Stomach (tissue), 9 donors: Measurements from ENCODE around the gene GATM. TPM values are rescaled to one million over a fixed set of nuclear protein-coding genes. Genes with fewer than 3 reads are reported as not detected.

Experiments
- DNase-seq, 2 donors: peaks; one replicate each; pipeline versions ENCODE4 v3.0.0 to v3.0.0-alpha.2; 2013 to 2019
- H3K27ac ChIP-seq, 5 donors: fragments of 200-600 bp in 4 of 5; sonication (generic) in 4 of 5; one replicate each; pipeline ENCODE4 v1.5.1; 2013 to 2019; ENCODE audit warnings: mild to moderate bottlenecking in 1 of 5, moderate library complexity in 1 of 5
- H3K27me3 ChIP-seq, 3 donors: fragments of 200-600 bp; sonication (generic); one replicate each; pipeline ENCODE4 v1.5.1; 2017 to 2019; ENCODE audit warnings: mixed run types in 1 of 3
- H3K36me3 ChIP-seq, 4 donors: fragments of 200-600 bp; sonication (generic); 1 replicate in 3 of 4; 2 replicates in 1 of 4; pipeline ENCODE4 v1.5.1; 2016 to 2019
- H3K4me1 ChIP-seq, 4 donors: fragments of 200-600 bp; sonication (generic); one replicate each; pipeline ENCODE4 v1.5.1; 2016 to 2019
- H3K4me3 ChIP-seq, 4 donors: fragments of 200-600 bp; sonication (generic) in 3 of 4; one replicate each; pipeline ENCODE4 v1.5.1; 2016 to 2019; ENCODE audit warnings: mild to moderate bottlenecking in 1 of 4
- H3K9me3 ChIP-seq, 4 donors: fragments of 200-600 bp; sonication (generic); one replicate each; pipeline ENCODE4 v1.5.1; 2016 to 2019
- CTCF ChIP-seq, 7 experiments: fragments of 450-650 bp in 4 of 7; fragments of 200-600 bp in 3 of 7; sonication (generic) in 3 of 7; IDR thresholded peaks; one replicate each; pipeline ENCODE4 v1.5.1; 2016 to 2019; ENCODE audit warnings: antibody characterized with exemption in 7 of 7, control low read depth in 2 of 7, mild to moderate bottlenecking in 1 of 7
- EP300 ChIP-seq: sonication (generic); formaldehyde crosslinking; IDR thresholded peaks from one replicate; pipeline ENCODE4 v1.6.1; 2017; ENCODE audit warnings: antibody characterized with exemption
- POLR2A ChIP-seq, 4 donors: fragments of 450-650 bp; IDR thresholded peaks; one replicate each; pipeline ENCODE4 v1.6.1; 2016; ENCODE audit warnings: antibody characterized with exemption in 4 of 4, control low read depth in 2 of 4, mild to moderate bottlenecking in 1 of 4, moderate library complexity in 1 of 4
- POLR2AphosphoS5 ChIP-seq, 3 donors: sonication (generic); formaldehyde crosslinking; IDR thresholded peaks; one replicate each; pipeline ENCODE4 v1.6.1; 2016; ENCODE audit warnings: antibody characterized with exemption in 3 of 3
- WGBS, 5 donors: extraction: QIAGEN DNeasy Blood & Tissue Kit in 3 of 5; methylation state at CpG; one replicate each; pipeline versions ENCODE4 v1.1.5 to v1.1.7; 2013 to 2018; 5-methylcytosine and 5-hydroxymethylcytosine counted together
- intact Hi-C: fragments of 100-400 bp; cut with DNase I; formaldehyde crosslinking; loops from one replicate; pipeline ENCODE4 v1.15.1; 2023; ENCODE audit warnings: low total_unique reads
- polyA plus RNA-seq, 3 donors: library from polyadenylated mRNA; stranded (reverse); fragments of 200-250 nt; gene quantifications; one replicate each; pipeline ENCODE4 v1.2.3, GENCODE V29; 2013
- total RNA-seq, 5 donors: library from RNA; depleted of rRNA; stranded (reverse); fragments of >200 nt; gene quantifications; one replicate each; pipeline versions ENCODE4 v1.1.0 to v1.2.3, GENCODE V29; 2014 to 2016
- donor health status: healthy with polysubstance abuse.
- donor health status: Bipolar disorder and iron deficiency.
- donor health status: healthy.

GATM gene
- total and polyA plus RNA-seq, 8 donors, result 22.6 to 110 (median 53.1) TPM

DNA sequence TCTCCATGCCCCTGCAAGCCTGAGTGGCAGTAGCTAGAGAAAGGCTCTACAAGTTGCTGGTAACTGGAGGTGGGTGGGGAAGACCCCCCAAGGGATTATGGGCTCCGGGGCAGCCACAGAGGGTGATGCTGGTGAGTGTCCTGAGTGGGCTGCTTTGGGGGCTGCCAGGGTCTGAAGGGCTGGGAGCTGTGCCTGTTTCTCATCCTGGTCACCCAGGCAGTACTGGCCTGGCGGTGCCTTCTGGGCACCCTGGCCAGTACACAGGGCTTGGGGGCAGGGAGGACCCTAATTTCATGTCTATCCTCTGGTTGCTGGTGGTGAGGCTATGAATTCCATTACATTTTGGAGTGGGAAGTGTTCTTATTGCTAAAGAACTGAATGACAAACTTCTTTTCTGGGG, 46.1 kb upstream of the GATM start:
- no peaks in the 10 kb centered on the region for H3K27me3 ChIP-seq
- H3K36me3 ChIP-seq, result peaks cover 6 to 48% (median 39%) of the 10 kb centered on the region in 4 donors
- H3K27ac ChIP-seq, result no peak overlapping the region
- WGBS, 5 donors, result 96 to 100% (median 100%) methylated on average over 2 of the region's 2 CpGs
- no peaks in the 10 kb centered on the region for H3K9me3 ChIP-seq
- intact Hi-C loops, result no loop called here
- H3K4me3 ChIP-seq, result no peak overlapping the region
- no peak for DNase-seq
- TF ChIP-seq EP300 (no peak), CTCF (IDR thresholded peaks at IDR 0.05) (no peak), POLR2AphosphoS5 (IDR thresholded peaks at IDR 0.05) (no peak), POLR2A (IDR thresholded peaks at IDR 0.05) (no peak)
- no peaks in the 10 kb centered on the region for H3K4me1 ChIP-seq

GRCh38 chr15:45417303-45417950, 39.1 kb upstream of the GATM start:
- Histone ChIP-seq H3K27me3 (no peaks in the 10 kb centered on the region), H3K4me1 (peaks cover 0 to 22% (median 6%) of the 10 kb centered on the region in 4 donors), H3K27ac (no peak overlapping the region), H3K4me3 (no peak overlapping the region), H3K9me3 (no peaks in the 10 kb centered on the region), H3K36me3 (peaks cover 54 to 100% (median 99%) of the 10 kb centered on the region in 4 donors)
- intact Hi-C loops, result no loop called here
- no peak for DNase-seq
- WGBS, 5 donors, result 82 to 85% (median 83%) methylated on average over 7 of the region's 7 CpGs
- TF ChIP-seq EP300 (no peak), POLR2AphosphoS5 (IDR thresholded peaks at IDR 0.05) (no peak), CTCF (IDR thresholded peaks at IDR 0.05) (no peak), POLR2A (IDR thresholded peaks at IDR 0.05) (no peak)

- Histone ChIP-seq H3K27ac (no peak overlapping the region), H3K4me1 (peaks cover 0 to 23% (median 6%) of the 10 kb centered on the region in 4 donors), H3K4me3 (no peak overlapping the region), H3K27me3 (no peaks in the 10 kb centered on the region), H3K36me3 (peaks cover 70 to 100% (median 99%) of the 10 kb centered on the region in 4 donors), H3K9me3 (no peaks in the 10 kb centered on the region)
- no peak for TF ChIP-seq POLR2A (IDR thresholded peaks at IDR 0.05)
- no peak for TF ChIP-seq CTCF (IDR thresholded peaks at IDR 0.05)
- TF ChIP-seq POLR2AphosphoS5 (IDR thresholded peaks at IDR 0.05), result no peak
- TF ChIP-seq EP300, result no peak
- no peak for DNase-seq
- WGBS, 5 donors, result 48 to 58% (median 50%) methylated on average over 5 of the region's 5 CpGs
- intact Hi-C loops, result no loop called here
These were observed 36.0 kb upstream of the GATM start for GRCh38 chr15:45414215-45414885.

- intact Hi-C loops, result loop anchor here (10.0 kb wide), 1 partner anchor 205 kb away; no protein-coding TSS in a partner anchor
- TF ChIP-seq POLR2AphosphoS5 (IDR thresholded peaks at IDR 0.05) (no peak), CTCF (IDR thresholded peaks at IDR 0.05) (no peak)
- Histone ChIP-seq H3K27ac (no peak overlapping the region), H3K4me3 (no peak overlapping the region), H3K9me3 (no peaks in the 10 kb centered on the region), H3K4me1 (peaks cover under 1 to 42% (median 21%) of the 10 kb centered on the region in 4 donors), H3K36me3 (peaks cover 47 to 97% (median 95%) of the 10 kb centered on the region in 4 donors), H3K27me3 (no peaks in the 10 kb centered on the region)
- no peak for DNase-seq
- WGBS, 5 donors, result 92 to 95% (median 94%) methylated on average over 5 of the region's 5 CpGs
These were observed 31.3 kb upstream of the GATM start for GRCh38 chr15:45409596-45409995.
